ENCODE data around the gene C2orf78. TPM values are rescaled to one million over a fixed set of nuclear protein-coding genes. Genes with fewer than 3 reads are reported as not detected.
A peak's percentile ranks its signal among the peaks of the same experiment; 100 is the strongest.

Gene C2orf78
- total and polyA plus RNA-seq, 7 experiments from 2014 or later = not detected

GRCh38 chr2:73762571-73762970 is 21.4 kb upstream of the C2orf78 start:
- CTCF ChIA-PET = no interaction called here
- no peak for DNase-seq
- Histone ChIP-seq H3K4me1 (ENCODE audit: control insufficient read depth in 2 of 2, insufficient read depth in 2 of 2, low read length in 2 of 2) (no peaks in the 10 kb centered on the region), H3K36me3 (ENCODE audit: control insufficient read depth in 2 of 3, insufficient read depth in 3 of 3, low read length in 3 of 3) (peaks cover 3 to 76% (median 21%) of the 10 kb centered on the region in 3 experiments), H3K9me3 (ENCODE audit: control insufficient read depth in 2 of 3, low read length in 3 of 3) (no peaks in the 10 kb centered on the region), H3K27me3 (ENCODE audit: control insufficient read depth in 2 of 2, insufficient read depth in 2 of 2, low read length in 2 of 2) (no peaks in the 10 kb centered on the region), H3K4me3 (ENCODE audit: low read length) (no peak overlapping the region), H3K27ac (ENCODE audit: low read depth, low read length) (no peak overlapping the region)
- Mint-ChIP-seq H3K27ac (no peak overlapping the region), H3K27me3 (no peaks in the 10 kb centered on the region), H3K4me1 (peaks cover 0 to 6% (median 2%) of the 10 kb centered on the region in 7 donors), H3K36me3 (peaks cover 5 to 52% (median 37%) of the 10 kb centered on the region in 5 donors), H3K9me3 (no peaks in the 10 kb centered on the region), H3K4me3 (no peak overlapping the region)
- POLR2A ChIA-PET = no interaction called here
- intact Hi-C loops (cut with micrococcal nuclease) = no loop called here
- ATAC-seq = no peak

GRCh38 chr2:73764945-73765344 is 19.0 kb upstream of the C2orf78 start:
- ChIA-PET POLR2A (no interaction called here), CTCF (no interaction called here)
- no peak overlapping the region for H3K27ac Mint-ChIP-seq
- Histone ChIP-seq H3K4me1 (ENCODE audit: control insufficient read depth in 2 of 2, insufficient read depth in 2 of 2, low read length in 2 of 2) (no peaks in the 10 kb centered on the region), H3K4me3 (ENCODE audit: low read length) (no peak overlapping the region), H3K36me3 (ENCODE audit: control insufficient read depth in 2 of 3, insufficient read depth in 3 of 3, low read length in 3 of 3) (peaks cover 19 to 75% (median 35%) of the 10 kb centered on the region in 3 experiments), H3K9me3 (ENCODE audit: control insufficient read depth in 2 of 3, low read length in 3 of 3) (no peaks in the 10 kb centered on the region), H3K27me3 (ENCODE audit: control insufficient read depth in 2 of 2, insufficient read depth in 2 of 2, low read length in 2 of 2) (no peaks in the 10 kb centered on the region), H3K27ac (ENCODE audit: low read depth, low read length) (no peak overlapping the region)
- H3K4me3 Mint-ChIP-seq = no peak overlapping the region
- intact Hi-C loops (cut with micrococcal nuclease) = no loop called here
- H3K9me3 Mint-ChIP-seq = no peaks in the 10 kb centered on the region
- H3K27me3 Mint-ChIP-seq = no peaks in the 10 kb centered on the region
- no peak for ATAC-seq
- peaks cover 12 to 56% (median 32%) of the 10 kb centered on the region in 5 donors for H3K36me3 Mint-ChIP-seq
- peaks cover 0 to 23% (median 19%) of the 10 kb centered on the region in 7 donors for H3K4me1 Mint-ChIP-seq
- no peak for DNase-seq

GRCh38 chr2:73766349-73766748 is 17.6 kb upstream of the C2orf78 start:
- Histone ChIP-seq H3K4me3 (ENCODE audit: low read length) (no peak overlapping the region), H3K27ac (ENCODE audit: low read depth, low read length) (no peak overlapping the region), H3K27me3 (ENCODE audit: control insufficient read depth in 2 of 2, insufficient read depth in 2 of 2, low read length in 2 of 2) (no peaks in the 10 kb centered on the region), H3K36me3 (ENCODE audit: control insufficient read depth in 2 of 3, insufficient read depth in 3 of 3, low read length in 3 of 3) (peaks cover 19 to 76% (median 31%) of the 10 kb centered on the region in 3 experiments), H3K9me3 (ENCODE audit: control insufficient read depth in 2 of 3, low read length in 3 of 3) (no peaks in the 10 kb centered on the region), H3K4me1 (ENCODE audit: control insufficient read depth in 2 of 2, insufficient read depth in 2 of 2, low read length in 2 of 2) (no peaks in the 10 kb centered on the region)
- peaks cover 0 to 2% (median 0%) of the 10 kb centered on the region in 11 donors for H3K9me3 Mint-ChIP-seq
- no peak for ATAC-seq
- no peak for DNase-seq
- intact Hi-C loops (cut with micrococcal nuclease) = no loop called here
- CTCF ChIA-PET = no interaction called here
- H3K36me3 Mint-ChIP-seq = peaks cover 17 to 57% (median 37%) of the 10 kb centered on the region in 5 donors
- no peak overlapping the region for H3K4me3 Mint-ChIP-seq
- H3K27me3 Mint-ChIP-seq = no peaks in the 10 kb centered on the region
- H3K27ac Mint-ChIP-seq = no peak overlapping the region
- H3K4me1 Mint-ChIP-seq = peaks cover 6 to 34% (median 29%) of the 10 kb centered on the region in 7 donors
- POLR2A ChIA-PET = no interaction called here

DNA sequence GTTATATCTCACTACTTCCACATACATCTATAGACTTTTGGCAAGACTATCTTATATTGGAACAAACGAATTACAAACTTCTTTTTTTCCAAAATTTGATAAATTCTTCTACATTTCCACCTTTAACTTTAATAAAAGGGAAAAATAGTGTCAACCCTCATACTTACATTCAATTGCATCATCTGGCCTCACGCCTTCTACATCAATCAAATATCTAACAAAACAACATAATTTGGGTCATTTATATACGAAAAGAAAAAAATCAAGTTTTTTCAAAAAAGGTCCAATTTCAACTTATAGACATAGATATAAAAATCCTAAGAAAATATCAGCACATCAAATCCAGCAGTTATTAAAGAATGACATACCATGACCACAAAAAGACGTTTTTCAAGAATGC is 17.0 kb upstream of the C2orf78 start:
- Mint-ChIP-seq H3K4me3 (no peak overlapping the region), H3K27me3 (no peaks in the 10 kb centered on the region), H3K36me3 (peaks cover 17 to 60% (median 37%) of the 10 kb centered on the region in 5 donors), H3K4me1 (peaks cover 7 to 36% (median 30%) of the 10 kb centered on the region in 7 donors), H3K9me3 (peaks cover 0 to 2% (median 0%) of the 10 kb centered on the region in 11 donors), H3K27ac (no peak overlapping the region)
- DNase-seq = no peak
- Histone ChIP-seq H3K9me3 (ENCODE audit: control insufficient read depth in 2 of 3, low read length in 3 of 3) (no peaks in the 10 kb centered on the region), H3K27me3 (ENCODE audit: control insufficient read depth in 2 of 2, insufficient read depth in 2 of 2, low read length in 2 of 2) (no peaks in the 10 kb centered on the region), H3K27ac (ENCODE audit: low read depth, low read length) (no peak overlapping the region), H3K4me3 (ENCODE audit: low read length) (no peak overlapping the region), H3K4me1 (ENCODE audit: control insufficient read depth in 2 of 2, insufficient read depth in 2 of 2, low read length in 2 of 2) (no peaks in the 10 kb centered on the region), H3K36me3 (ENCODE audit: control insufficient read depth in 2 of 3, insufficient read depth in 3 of 3, low read length in 3 of 3) (peaks cover 19 to 73% (median 29%) of the 10 kb centered on the region in 3 experiments)
- POLR2A ChIA-PET = no interaction called here
- ATAC-seq = no peak
- CTCF ChIA-PET = no interaction called here
- intact Hi-C loops (cut with micrococcal nuclease) = no loop called here

GRCh38 chr2:73770725-73771124 is 13.3 kb upstream of the C2orf78 start:
- Mint-ChIP-seq H3K9me3 (peaks cover 0 to 2% (median 0%) of the 10 kb centered on the region in 11 donors), H3K4me1 (peaks cover 17 to 65% (median 44%) of the 10 kb centered on the region in 7 donors), H3K27ac (peak overlapping the region in 2 of 9 donors; percentile 1 to 16), H3K36me3 (peaks cover 17 to 65% (median 49%) of the 10 kb centered on the region in 5 donors), H3K4me3 (no peak overlapping the region), H3K27me3 (no peaks in the 10 kb centered on the region)
- H3K27me3 ChIP-seq (ENCODE audit: control insufficient read depth in 2 of 2, insufficient read depth in 2 of 2, low read length in 2 of 2) = no peaks in the 10 kb centered on the region
- no peaks in the 10 kb centered on the region for H3K9me3 ChIP-seq (ENCODE audit: control insufficient read depth in 2 of 3, low read length in 3 of 3)
- H3K4me3 ChIP-seq (ENCODE audit: low read length) = no peak overlapping the region
- H3K4me1 ChIP-seq (ENCODE audit: control insufficient read depth in 2 of 2, insufficient read depth in 2 of 2, low read length in 2 of 2) = no peaks in the 10 kb centered on the region
- intact Hi-C loops (cut with micrococcal nuclease) = loop anchor here in 1 of 2 donors (10.0 kb wide), 1 partner anchor 76 kb away; no protein-coding TSS in a partner anchor
- DNase-seq (no peak), ATAC-seq (no peak)
- no peak overlapping the region for H3K27ac ChIP-seq (ENCODE audit: low read depth, low read length)
- peaks cover 27 to 73% (median 29%) of the 10 kb centered on the region in 3 experiments for H3K36me3 ChIP-seq (ENCODE audit: control insufficient read depth in 2 of 3, insufficient read depth in 3 of 3, low read length in 3 of 3)
- ChIA-PET POLR2A (no interaction called here), CTCF (no interaction called here)

DNA sequence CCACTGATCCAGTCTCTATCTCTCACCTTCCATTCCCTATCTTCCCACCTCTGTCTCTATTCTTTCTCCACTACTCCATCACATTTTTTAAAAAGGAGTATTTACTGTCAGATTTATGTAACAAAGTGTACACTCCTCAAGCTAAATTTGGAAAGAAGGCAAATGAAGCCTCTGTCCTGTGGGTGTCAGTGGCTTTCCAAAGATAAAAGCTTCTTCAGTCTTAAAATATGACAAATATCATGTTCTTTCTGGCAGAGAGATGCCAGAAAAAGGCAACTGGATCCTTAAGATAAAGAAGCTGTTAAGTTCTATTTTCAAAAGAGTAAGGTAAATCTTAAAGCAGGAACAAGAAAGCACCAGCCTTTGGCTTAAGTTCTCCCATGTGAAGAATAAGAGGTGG is 11.2 kb upstream of the C2orf78 start:
- no peak for ATAC-seq
- Histone ChIP-seq H3K4me1 (ENCODE audit: control insufficient read depth in 2 of 2, insufficient read depth in 2 of 2, low read length in 2 of 2) (peaks cover 0 to 5% of the 10 kb centered on the region in 2 donors), H3K27me3 (ENCODE audit: control insufficient read depth in 2 of 2, insufficient read depth in 2 of 2, low read length in 2 of 2) (no peaks in the 10 kb centered on the region), H3K4me3 (ENCODE audit: low read length) (no peak overlapping the region), H3K9me3 (ENCODE audit: control insufficient read depth in 2 of 3, low read length in 3 of 3) (no peaks in the 10 kb centered on the region), H3K36me3 (ENCODE audit: control insufficient read depth in 2 of 3, insufficient read depth in 3 of 3, low read length in 3 of 3) (peaks cover 25 to 72% (median 34%) of the 10 kb centered on the region in 3 experiments), H3K27ac (ENCODE audit: low read depth, low read length) (no peak overlapping the region)
- ChIA-PET POLR2A (no interaction called here), CTCF (no interaction called here)
- Mint-ChIP-seq H3K9me3 (peaks cover 0 to 2% (median 0%) of the 10 kb centered on the region in 11 donors), H3K36me3 (peaks cover 10 to 66% (median 47%) of the 10 kb centered on the region in 5 donors), H3K27me3 (no peaks in the 10 kb centered on the region), H3K4me3 (no peak overlapping the region), H3K4me1 (peaks cover 28 to 82% (median 57%) of the 10 kb centered on the region in 7 donors), H3K27ac (no peak overlapping the region)
- DNase-seq = no peak
- intact Hi-C loops (cut with micrococcal nuclease) = loop anchor here in 1 of 2 donors (10.0 kb wide), 1 partner anchor 78 kb away; no protein-coding TSS in a partner anchor

DNA sequence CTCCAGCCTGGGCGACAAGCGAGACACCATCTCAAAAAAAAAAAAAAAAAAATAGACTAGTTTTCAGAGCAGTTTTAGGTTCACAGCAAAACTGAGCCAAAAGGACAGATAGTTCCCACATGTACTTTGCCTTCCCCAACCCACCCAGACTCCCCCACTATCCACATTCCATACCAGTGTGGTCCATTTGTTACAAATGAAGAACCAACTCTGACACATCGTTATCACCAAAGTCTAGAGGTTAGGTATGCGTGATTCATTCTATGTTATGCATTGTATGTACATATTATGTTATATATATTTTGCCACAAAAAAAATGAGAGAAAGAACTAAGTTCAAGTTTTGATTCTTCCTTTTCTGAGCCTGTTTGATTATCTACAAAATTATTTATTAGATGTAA is 7.6 kb upstream of the C2orf78 start:
- intact Hi-C loops (cut with micrococcal nuclease) = loop anchor here in 1 of 2 donors (10.0 kb wide), 1 partner anchor 82 kb away; no protein-coding TSS in a partner anchor
- Histone ChIP-seq H3K27me3 (ENCODE audit: control insufficient read depth in 2 of 2, insufficient read depth in 2 of 2, low read length in 2 of 2) (no peaks in the 10 kb centered on the region), H3K9me3 (ENCODE audit: control insufficient read depth in 2 of 3, low read length in 3 of 3) (no peaks in the 10 kb centered on the region), H3K4me1 (ENCODE audit: control insufficient read depth in 2 of 2, insufficient read depth in 2 of 2, low read length in 2 of 2) (peaks cover 0 to 16% of the 10 kb centered on the region in 2 donors), H3K27ac (ENCODE audit: low read depth, low read length) (no peak overlapping the region), H3K4me3 (ENCODE audit: low read length) (no peak overlapping the region), H3K36me3 (ENCODE audit: control insufficient read depth in 2 of 3, insufficient read depth in 3 of 3, low read length in 3 of 3) (peaks cover 14 to 51% (median 18%) of the 10 kb centered on the region in 3 experiments)
- peaks cover 0 to 38% (median 25%) of the 10 kb centered on the region in 5 donors for H3K36me3 Mint-ChIP-seq
- ChIA-PET POLR2A (no interaction called here), CTCF (no interaction called here)
- ATAC-seq = no peak
- no peaks in the 10 kb centered on the region for H3K27me3 Mint-ChIP-seq
- H3K9me3 Mint-ChIP-seq = peaks cover 0 to 2% (median 0%) of the 10 kb centered on the region in 11 donors
- H3K27ac Mint-ChIP-seq = no peak overlapping the region
- DNase-seq = no peak
- peaks cover 28 to 76% (median 58%) of the 10 kb centered on the region in 7 donors for H3K4me1 Mint-ChIP-seq
- peak overlapping the region in 1 of 10 donors; percentile 13 for H3K4me3 Mint-ChIP-seq
